Vagina (tissue), 2 donors: ENCODE measurements around the gene OR51E1. TPM values are rescaled to one million over a fixed set of nuclear protein-coding genes. Genes with fewer than 3 reads are reported as not detected.

Experiments
- DNase-seq, 2 donors: peaks; one replicate each; pipeline ENCODE4 v3.0.0-alpha.2; 2017; ENCODE audit errors: extremely low spot score in 2 of 2
- H3K27ac ChIP-seq: fragments of 200-600 bp; sonication (generic); one replicate; pipeline ENCODE4 v1.5.1; 2019
- H3K27me3 ChIP-seq: fragments of 200-600 bp; sonication (generic); one replicate; pipeline ENCODE4 v1.5.1; 2019
- H3K36me3 ChIP-seq, 2 donors: fragments of 200-600 bp; sonication (generic); one replicate each; pipeline ENCODE4 v1.5.1; 2017 to 2019
- H3K4me1 ChIP-seq: fragments of 200-600 bp; sonication (generic); one replicate; pipeline ENCODE4 v1.5.1; 2019
- H3K4me3 ChIP-seq, 2 donors: fragments of 200-600 bp; sonication (generic); 1 replicate in 1 of 2; 2 replicates in 1 of 2; pipeline ENCODE4 v1.5.1; 2016 to 2019
- H3K9me3 ChIP-seq: fragments of 200-600 bp; sonication (generic); one replicate; pipeline ENCODE4 v1.5.1; 2019
- POLR2A ChIP-seq, 2 donors: fragments of 450-650 bp; IDR thresholded peaks; one replicate each; pipeline ENCODE4 v1.6.1; 2017; ENCODE audit warnings: antibody characterized with exemption in 2 of 2, mild to moderate bottlenecking in 2 of 2, moderate library complexity in 2 of 2
- POLR2AphosphoS5 ChIP-seq, 2 donors: sonication (generic); formaldehyde crosslinking; IDR thresholded peaks; one replicate each; pipeline ENCODE4 v1.9.0; 2017; ENCODE audit warnings: antibody characterized with exemption in 2 of 2, mild to moderate bottlenecking in 2 of 2, low read depth in 1 of 2; ENCODE audit not compliant: insufficient read depth in 1 of 2
- intact Hi-C: fragments of 100-400 bp; cut with DNase I; formaldehyde crosslinking; loops from one replicate; pipeline ENCODE4 v1.15.1; 2023
- total RNA-seq: library from RNA; depleted of rRNA; stranded (reverse); fragments of >200 nt; gene quantifications from one replicate; pipeline ENCODE4 v1.2.3, GENCODE V29; 2016
- TF ChIP-seq, protein P1 (sequence below), 3 experiments: fragments of 450-650 bp in 2 of 3; fragments of 200-600 bp in 1 of 3; sonication (generic) in 1 of 3; IDR thresholded peaks; one replicate each; pipeline ENCODE4 v1.5.1; 2017 to 2019; ENCODE audit warnings: antibody characterized with exemption in 3 of 3, mild to moderate bottlenecking in 2 of 3, moderate library complexity in 2 of 3

Gene OR51E1
- total RNA-seq, 1 donor from 2014 or later, result 0.25 TPM

DNA sequence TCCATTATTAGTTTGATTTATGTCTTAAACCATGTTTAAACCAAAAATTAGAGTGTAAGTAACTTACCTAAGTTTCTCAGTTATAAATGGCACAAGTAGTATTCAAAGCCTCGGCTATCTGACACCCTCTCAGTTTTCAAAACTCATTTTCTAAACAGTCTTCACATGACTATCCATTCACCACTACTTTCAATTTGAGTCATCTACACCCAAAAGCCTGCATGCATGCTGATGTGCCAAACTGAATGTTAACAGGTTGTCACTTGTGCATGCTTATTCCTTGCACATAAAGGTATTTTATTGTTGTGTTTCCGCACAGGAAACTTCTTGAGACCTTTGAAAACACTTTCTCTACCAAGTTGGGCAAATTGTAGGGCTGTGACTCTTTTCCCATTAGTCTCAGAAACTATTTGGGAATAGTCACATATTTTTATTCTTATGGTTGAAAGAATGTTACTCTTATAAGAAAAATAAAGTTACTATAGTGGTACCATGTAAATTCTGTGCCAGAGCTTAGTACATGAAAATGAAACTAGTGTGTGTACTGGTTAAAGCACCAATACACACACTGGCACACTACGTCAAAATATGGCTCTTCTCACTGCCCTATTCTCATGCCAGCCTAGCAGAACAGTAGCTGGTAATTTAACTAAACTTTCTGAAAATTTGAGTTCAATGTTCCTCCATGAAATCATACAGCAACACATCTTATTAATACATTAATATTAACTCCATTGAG is 56.1 kb downstream of the OR51E1 start:
- Histone ChIP-seq H3K36me3 (no peaks in the 10 kb centered on the region), H3K27ac (no peak overlapping the region), H3K4me1 (no peaks in the 10 kb centered on the region), H3K9me3 (no peaks in the 10 kb centered on the region), H3K27me3 (no peaks in the 10 kb centered on the region), H3K4me3 (no peak overlapping the region)
- DNase-seq, result no peak
- intact Hi-C loops, result no loop called here
- TF ChIP-seq, protein P1, sequence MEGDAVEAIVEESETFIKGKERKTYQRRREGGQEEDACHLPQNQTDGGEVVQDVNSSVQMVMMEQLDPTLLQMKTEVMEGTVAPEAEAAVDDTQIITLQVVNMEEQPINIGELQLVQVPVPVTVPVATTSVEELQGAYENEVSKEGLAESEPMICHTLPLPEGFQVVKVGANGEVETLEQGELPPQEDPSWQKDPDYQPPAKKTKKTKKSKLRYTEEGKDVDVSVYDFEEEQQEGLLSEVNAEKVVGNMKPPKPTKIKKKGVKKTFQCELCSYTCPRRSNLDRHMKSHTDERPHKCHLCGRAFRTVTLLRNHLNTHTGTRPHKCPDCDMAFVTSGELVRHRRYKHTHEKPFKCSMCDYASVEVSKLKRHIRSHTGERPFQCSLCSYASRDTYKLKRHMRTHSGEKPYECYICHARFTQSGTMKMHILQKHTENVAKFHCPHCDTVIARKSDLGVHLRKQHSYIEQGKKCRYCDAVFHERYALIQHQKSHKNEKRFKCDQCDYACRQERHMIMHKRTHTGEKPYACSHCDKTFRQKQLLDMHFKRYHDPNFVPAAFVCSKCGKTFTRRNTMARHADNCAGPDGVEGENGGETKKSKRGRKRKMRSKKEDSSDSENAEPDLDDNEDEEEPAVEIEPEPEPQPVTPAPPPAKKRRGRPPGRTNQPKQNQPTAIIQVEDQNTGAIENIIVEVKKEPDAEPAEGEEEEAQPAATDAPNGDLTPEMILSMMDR (IDR thresholded peaks at IDR 0.05), result no peak
- no peak for TF ChIP-seq POLR2A (IDR thresholded peaks at IDR 0.05)

DNA sequence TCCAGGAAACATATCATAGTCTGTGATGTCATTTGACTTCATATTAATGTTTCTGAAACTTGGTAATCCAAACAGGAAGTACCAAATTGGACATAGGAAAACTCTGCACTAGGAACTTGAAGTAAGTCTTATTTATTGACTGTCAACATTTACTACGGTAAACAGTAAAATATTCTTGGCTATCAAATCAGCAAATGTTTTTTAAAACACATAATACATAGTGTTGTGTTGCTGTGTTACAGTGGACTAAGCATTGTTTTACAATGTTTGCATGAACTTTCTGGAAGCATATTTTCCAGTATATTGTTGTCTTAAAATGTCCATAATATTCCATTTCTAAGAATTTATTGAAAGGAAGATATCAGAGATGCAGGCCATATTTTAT is 56.6 kb downstream of the OR51E1 start:
- H3K4me3 ChIP-seq, result no peak overlapping the region
- H3K27ac ChIP-seq, result no peak overlapping the region
- no peaks in the 10 kb centered on the region for H3K4me1 ChIP-seq
- no peaks in the 10 kb centered on the region for H3K36me3 ChIP-seq
- H3K27me3 ChIP-seq, result no peaks in the 10 kb centered on the region
- TF ChIP-seq POLR2AphosphoS5 (IDR thresholded peaks at IDR 0.05; ENCODE audit: insufficient read depth in 1 of 2, low read depth in 1 of 2) (no peak), POLR2A (IDR thresholded peaks at IDR 0.05) (no peak)
- TF ChIP-seq, protein P1 (IDR thresholded peaks at IDR 0.05), result no peak
- DNase-seq, result no peak
- H3K9me3 ChIP-seq, result no peaks in the 10 kb centered on the region
- intact Hi-C loops, result no loop called here

DNA sequence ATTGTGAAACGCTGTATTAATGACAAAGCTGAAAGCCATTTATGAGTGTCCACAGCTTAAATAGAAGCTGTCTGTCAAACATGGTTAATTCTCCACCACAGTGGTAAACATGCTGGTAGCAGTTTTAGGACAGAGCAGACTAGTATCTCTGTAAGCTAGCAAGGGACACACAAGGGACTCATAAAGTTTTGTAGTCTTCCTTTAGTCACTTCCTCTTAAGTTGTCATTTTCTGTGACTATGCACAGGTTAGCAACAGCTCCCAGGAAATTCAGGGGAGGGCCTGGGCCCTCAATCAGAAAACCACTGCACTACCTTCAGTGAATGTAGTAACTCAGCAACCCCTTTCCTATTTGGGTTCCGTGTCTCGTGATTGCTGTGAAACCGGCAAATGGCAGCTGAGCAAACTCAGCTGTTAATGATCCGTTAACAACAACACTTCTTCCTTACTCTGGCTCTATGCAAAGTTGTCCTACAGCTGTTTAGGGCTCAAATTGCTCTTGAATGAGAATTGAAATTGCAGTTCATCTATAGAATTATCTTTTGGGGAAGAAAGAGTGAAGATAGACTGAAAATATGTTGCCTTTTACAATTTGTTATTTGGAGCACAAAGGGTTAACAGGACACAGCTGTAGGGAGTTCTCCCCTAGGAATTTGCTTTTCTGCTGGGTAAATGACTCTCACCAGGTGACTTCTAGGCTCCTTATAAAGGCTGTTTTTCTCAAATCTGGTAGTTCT is 60.4 kb downstream of the OR51E1 start, which contains the start of gene MMP26:
TSS of gene MMP26 (plus strand) at position 731 of the 736 bp plus-strand sequence.
- DNase-seq, result no peak
- intact Hi-C loops, result no loop called here
- TF ChIP-seq POLR2AphosphoS5 (IDR thresholded peaks at IDR 0.05; ENCODE audit: insufficient read depth in 1 of 2, low read depth in 1 of 2), result no peak
- TF ChIP-seq POLR2A (IDR thresholded peaks at IDR 0.05), result no peak
- TF ChIP-seq, protein P1 (IDR thresholded peaks at IDR 0.05), result no peak
- Histone ChIP-seq H3K27me3 (no peaks in the 10 kb centered on the region), H3K27ac (no peak within 1 kb of the TSS), H3K4me1 (no peaks in the 10 kb centered on the region), H3K36me3 (no peaks in the 10 kb centered on the region), H3K9me3 (no peaks in the 10 kb centered on the region), H3K4me3 (no peak within 1 kb of the TSS)

DNA sequence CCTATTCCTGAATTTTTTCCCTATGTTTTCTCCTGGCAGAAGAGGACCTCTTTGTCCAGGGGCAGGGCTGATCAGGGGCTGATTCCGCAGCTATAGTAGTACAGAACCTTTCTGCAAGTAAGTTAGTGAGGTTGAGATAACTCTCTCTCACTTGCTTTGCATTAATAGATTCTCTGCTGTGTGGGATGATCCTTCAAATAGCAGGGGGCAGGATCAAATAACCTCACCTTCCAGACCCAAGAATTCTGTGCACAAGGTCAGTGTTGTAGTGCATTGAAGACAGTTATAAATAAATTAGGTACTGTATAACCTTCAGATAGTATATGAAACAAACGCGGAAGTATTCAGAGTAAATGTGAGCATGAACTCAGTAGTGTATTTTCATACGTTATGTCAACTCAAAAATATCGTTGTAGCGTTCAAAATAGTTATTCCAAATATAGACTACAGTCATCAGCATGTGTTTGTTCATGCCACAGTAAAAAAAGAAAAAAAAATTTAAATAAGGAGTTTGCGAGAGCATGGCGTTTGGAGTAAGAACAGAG is 61.1 kb downstream of the OR51E1 start:
- H3K27me3 ChIP-seq, result no peaks in the 10 kb centered on the region
- no peaks in the 10 kb centered on the region for H3K4me1 ChIP-seq
- no peak overlapping the region for H3K27ac ChIP-seq
- intact Hi-C loops, result no loop called here
- no peaks in the 10 kb centered on the region for H3K36me3 ChIP-seq
- H3K9me3 ChIP-seq, result no peaks in the 10 kb centered on the region
- no peak overlapping the region for H3K4me3 ChIP-seq
- no peak for DNase-seq
- no peak for TF ChIP-seq POLR2A (IDR thresholded peaks at IDR 0.05)
- TF ChIP-seq, protein P1 (IDR thresholded peaks at IDR 0.05), result no peak
- no peak for TF ChIP-seq POLR2AphosphoS5 (IDR thresholded peaks at IDR 0.05; ENCODE audit: insufficient read depth in 1 of 2, low read depth in 1 of 2)

Other genes starting within 250 kb of the OR51E1 start
- gene OR52K2, start 194.7 kb upstream of the OR51E1 start, total RNA-seq, result not detected
- not detected for gene OR52K1, start 161.3 kb upstream of the OR51E1 start, total RNA-seq
- gene OR52M1, start 98.8 kb upstream of the OR51E1 start, total RNA-seq, result not detected
- gene OR52I2, start 62.2 kb upstream of the OR51E1 start, total RNA-seq, result not detected
- not detected for gene OR52I1, start 49.9 kb upstream of the OR51E1 start, total RNA-seq
- 9.6 TPM for gene TRIM68, start 35.8 kb upstream of the OR51E1 start, total RNA-seq
- not detected for gene OR51D1, start 6.5 kb upstream of the OR51E1 start, total RNA-seq
- gene OR51E2, start 53.9 kb downstream of the OR51E1 start, total RNA-seq, result 0.98 TPM
- gene MMP26, start 60.8 kb downstream of the OR51E1 start, total RNA-seq, result not detected
- gene OR51F1, start 126.0 kb downstream of the OR51E1 start, total RNA-seq, result not detected
- not detected for gene OR52R1, start 160.4 kb downstream of the OR51E1 start, total RNA-seq
- not detected for gene OR51F2, start 177.3 kb downstream of the OR51E1 start, total RNA-seq
- not detected for gene OR51S1, start 205.2 kb downstream of the OR51E1 start, total RNA-seq
- gene OR51T1, start 237.9 kb downstream of the OR51E1 start, total RNA-seq, result not detected